Neural crest cell (in vitro differentiated cells): ENCODE measurements around the gene RNASE2. TPM values are rescaled to one million over a fixed set of nuclear protein-coding genes. Genes with fewer than 3 reads are reported as not detected.

Experiments
- DNase-seq: peaks from one replicate; pipeline ENCODE4 v3.0.0; 2021; ENCODE audit warnings: low read depth, mixed read lengths, low spot score
- H3K27ac Mint-ChIP-seq: one replicate; pipeline ENCODE4 v1.8.0; 2021; ENCODE audit warnings: mild to moderate bottlenecking, mixed read lengths; ENCODE audit not compliant: unreplicated experiment
- H3K27me3 Mint-ChIP-seq: 2 replicates; pipeline ENCODE4 v1.8.0; 2021; ENCODE audit warnings: low read depth, mild to moderate bottlenecking, mixed read lengths
- H3K36me3 Mint-ChIP-seq: 2 replicates; pipeline ENCODE4 v1.8.0; 2021; ENCODE audit warnings: low read depth, mild to moderate bottlenecking, mixed read lengths
- H3K4me1 Mint-ChIP-seq: 2 replicates; pipeline ENCODE4 v1.8.0; 2021; ENCODE audit warnings: mixed read lengths
- H3K4me3 Mint-ChIP-seq: one replicate; pipeline ENCODE4 v1.8.0; 2021; ENCODE audit warnings: mild to moderate bottlenecking, mixed read lengths
- H3K9me3 Mint-ChIP-seq: 2 replicates; pipeline ENCODE4 v1.8.0; 2021; ENCODE audit warnings: mixed read lengths
- total RNA-seq: library from RNA; stranded (reverse); gene quantifications from 2 replicates; pipeline ENCODE4 v1.2.1, GENCODE V29; 2021
- TF ChIP-seq, protein P1 (sequence below): fragments of 200-600 bp; sonication (generic); conservative IDR thresholded peaks from 2 replicates; pipeline ENCODE4 v1.5.0; 2021; ENCODE audit warnings: antibody characterized with exemption, mild to moderate bottlenecking

The RNASE2 gene
- total RNA-seq, 1 donor from 2014 or later = not detected

DNA sequence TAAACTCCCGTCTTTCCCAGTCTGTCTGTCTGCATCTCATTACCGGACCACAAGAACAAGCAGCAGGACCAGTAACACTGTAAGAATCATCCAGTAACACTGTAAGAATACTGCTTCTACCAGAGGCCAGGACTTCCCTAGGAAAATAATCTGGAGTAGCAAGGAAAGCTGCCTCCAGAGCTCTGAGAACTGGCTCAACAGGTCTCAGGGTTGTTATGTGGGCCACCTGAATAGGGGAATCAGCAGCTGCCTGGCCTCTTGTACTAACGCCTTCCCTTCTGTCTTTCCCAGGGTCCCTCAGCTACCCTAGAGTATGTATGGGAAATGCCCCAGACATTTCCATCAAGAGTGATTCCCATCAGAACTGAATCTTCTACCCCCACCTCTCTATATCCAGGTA lies 42.9 kb downstream of the RNASE2 start:
- DNase-seq = no peak

DNA sequence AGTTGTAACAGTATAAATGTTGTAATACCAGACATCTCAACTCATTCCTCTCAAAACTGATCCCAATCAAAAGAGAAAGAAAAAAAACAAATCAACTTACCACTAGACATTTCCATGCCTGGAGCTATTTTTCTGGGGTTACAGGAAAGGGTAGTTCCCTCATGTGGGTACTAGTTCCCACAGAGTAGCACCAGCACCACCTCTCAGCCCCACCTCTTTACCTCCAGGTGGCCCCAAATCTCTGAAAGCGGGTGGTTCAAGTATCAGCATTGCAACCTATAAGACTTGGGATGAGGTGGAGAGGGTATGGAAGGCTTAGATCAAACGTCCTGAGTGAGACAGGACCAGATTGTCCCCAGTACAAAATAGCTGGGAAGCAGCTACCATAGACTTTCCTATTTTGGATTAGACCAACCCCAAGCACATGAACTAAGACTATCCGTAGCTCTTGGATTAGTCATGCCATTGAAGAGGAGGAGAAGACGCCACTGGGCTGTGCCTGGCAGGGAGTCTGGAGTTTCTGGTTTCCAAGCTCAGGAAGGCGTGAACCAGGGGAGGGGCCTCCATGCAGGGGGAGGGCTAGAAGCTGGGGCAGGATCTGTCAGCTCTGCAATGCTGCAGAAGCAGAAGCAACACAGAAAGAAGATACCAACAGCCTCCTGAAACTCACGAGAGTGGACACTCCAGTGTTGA lies 43.5 kb downstream of the RNASE2 start, which contains the start of gene SLC39A2:
Gene SLC39A2 (plus strand): TSS at position 620 of the 693 bp plus-strand sequence. CDS start 154 bp downstream, outside the sequence.
- Mint-ChIP-seq H3K27ac (peak within 1 kb of the TSS; percentile 19), H3K9me3 (no peaks in the 10 kb centered on the region), H3K4me3 (no peak within 1 kb of the TSS), H3K36me3 (peaks cover 9% of the 10 kb centered on the region), H3K27me3 (no peaks in the 10 kb centered on the region), H3K4me1 (no peaks in the 10 kb centered on the region)
- no peak for DNase-seq
- TF ChIP-seq, protein P1, sequence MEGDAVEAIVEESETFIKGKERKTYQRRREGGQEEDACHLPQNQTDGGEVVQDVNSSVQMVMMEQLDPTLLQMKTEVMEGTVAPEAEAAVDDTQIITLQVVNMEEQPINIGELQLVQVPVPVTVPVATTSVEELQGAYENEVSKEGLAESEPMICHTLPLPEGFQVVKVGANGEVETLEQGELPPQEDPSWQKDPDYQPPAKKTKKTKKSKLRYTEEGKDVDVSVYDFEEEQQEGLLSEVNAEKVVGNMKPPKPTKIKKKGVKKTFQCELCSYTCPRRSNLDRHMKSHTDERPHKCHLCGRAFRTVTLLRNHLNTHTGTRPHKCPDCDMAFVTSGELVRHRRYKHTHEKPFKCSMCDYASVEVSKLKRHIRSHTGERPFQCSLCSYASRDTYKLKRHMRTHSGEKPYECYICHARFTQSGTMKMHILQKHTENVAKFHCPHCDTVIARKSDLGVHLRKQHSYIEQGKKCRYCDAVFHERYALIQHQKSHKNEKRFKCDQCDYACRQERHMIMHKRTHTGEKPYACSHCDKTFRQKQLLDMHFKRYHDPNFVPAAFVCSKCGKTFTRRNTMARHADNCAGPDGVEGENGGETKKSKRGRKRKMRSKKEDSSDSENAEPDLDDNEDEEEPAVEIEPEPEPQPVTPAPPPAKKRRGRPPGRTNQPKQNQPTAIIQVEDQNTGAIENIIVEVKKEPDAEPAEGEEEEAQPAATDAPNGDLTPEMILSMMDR = no peak

More for the DNA sequence above, 42.9 kb downstream of the RNASE2 start:
- H3K27ac Mint-ChIP-seq = no peak overlapping the region
- H3K9me3 Mint-ChIP-seq = no peaks in the 10 kb centered on the region
- no peaks in the 10 kb centered on the region for H3K27me3 Mint-ChIP-seq
- no peak overlapping the region for H3K4me3 Mint-ChIP-seq
- TF ChIP-seq, protein P1 = no peak
- H3K4me1 Mint-ChIP-seq = no peaks in the 10 kb centered on the region
- peaks cover 10% of the 10 kb centered on the region for H3K36me3 Mint-ChIP-seq

DNA sequence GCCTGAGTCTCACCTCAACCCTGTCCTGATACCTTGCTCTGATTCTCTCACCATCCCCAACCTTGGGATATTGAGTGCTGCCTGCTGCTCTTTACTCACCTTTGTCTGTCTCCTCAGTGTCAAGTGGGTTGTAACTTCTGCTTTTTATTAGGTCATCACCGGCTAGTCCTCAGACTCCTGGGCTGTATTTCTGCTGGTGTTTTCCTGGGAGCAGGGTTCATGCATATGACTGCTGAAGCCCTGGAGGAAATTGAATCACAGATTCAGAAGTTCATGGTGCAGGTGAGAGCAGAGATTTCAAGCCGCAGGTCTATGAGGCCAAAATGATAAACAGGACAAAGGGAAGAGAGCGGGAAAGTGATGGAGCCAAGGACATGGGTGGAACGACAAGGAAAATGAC lies 44.3 kb downstream of the RNASE2 start:
- H3K4me3 Mint-ChIP-seq = no peak overlapping the region
- peak overlapping the region; percentile 19 for H3K27ac Mint-ChIP-seq
- no peaks in the 10 kb centered on the region for H3K27me3 Mint-ChIP-seq

DNA sequence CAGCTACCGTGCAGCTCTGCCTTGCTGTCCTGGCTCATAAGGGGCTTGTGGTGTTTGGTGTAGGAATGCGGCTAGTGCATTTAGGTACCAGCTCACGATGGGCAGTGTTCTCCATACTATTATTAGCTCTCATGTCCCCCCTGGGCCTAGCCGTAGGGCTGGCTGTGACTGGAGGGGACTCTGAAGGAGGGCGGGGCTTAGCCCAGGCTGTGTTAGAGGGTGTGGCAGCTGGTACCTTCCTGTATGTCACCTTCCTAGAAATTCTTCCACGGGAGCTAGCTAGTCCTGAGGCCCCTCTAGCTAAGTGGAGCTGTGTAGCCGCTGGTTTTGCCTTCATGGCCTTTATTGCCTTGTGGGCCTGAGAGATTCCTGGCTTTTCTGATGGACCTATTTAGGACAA lies 45.9 kb downstream of the RNASE2 start:
- no peaks in the 10 kb centered on the region for H3K36me3 Mint-ChIP-seq
- H3K27ac Mint-ChIP-seq = no peak overlapping the region
- TF ChIP-seq, protein P1 = no peak
- no peak for DNase-seq
- H3K27me3 Mint-ChIP-seq = no peaks in the 10 kb centered on the region
- H3K9me3 Mint-ChIP-seq = no peaks in the 10 kb centered on the region
- no peak overlapping the region for H3K4me3 Mint-ChIP-seq
- H3K4me1 Mint-ChIP-seq = peaks cover 4% of the 10 kb centered on the region

More for the DNA sequence above, 44.3 kb downstream of the RNASE2 start:
- TF ChIP-seq, protein P1 = no peak
- Mint-ChIP-seq H3K36me3 (peaks cover 4% of the 10 kb centered on the region), H3K9me3 (no peaks in the 10 kb centered on the region), H3K4me1 (peaks cover 4% of the 10 kb centered on the region)
- no peak for DNase-seq

DNA sequence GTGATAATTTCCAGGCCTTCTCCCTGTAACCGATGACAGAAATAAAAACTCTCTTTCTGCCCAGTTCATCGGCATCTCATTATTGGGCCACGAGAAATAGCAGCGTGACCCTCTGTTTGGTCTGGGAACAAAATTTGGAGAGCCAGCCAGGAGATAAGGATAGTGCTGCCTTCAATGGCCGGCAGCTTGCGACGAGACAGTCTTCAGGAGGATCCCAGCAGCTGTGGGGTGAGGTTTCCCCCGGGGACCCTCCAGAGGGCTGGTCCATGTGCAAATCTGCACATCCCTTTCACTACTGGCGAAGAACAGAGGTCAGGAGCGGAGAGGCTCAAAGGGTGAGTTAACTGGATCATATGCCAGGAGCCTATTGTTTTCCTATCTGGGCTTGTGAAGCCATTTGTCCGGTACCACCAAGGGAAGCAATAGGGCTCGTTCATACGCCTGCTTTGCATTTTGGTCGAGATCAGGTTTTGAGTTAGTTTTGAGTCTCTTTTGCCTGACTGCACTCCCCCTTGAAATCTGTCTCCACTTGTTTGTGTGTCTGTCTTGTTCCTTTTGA lies 48.6 kb downstream of the RNASE2 start:
- H3K27ac Mint-ChIP-seq = peak overlapping the region; percentile 72
- TF ChIP-seq, protein P1 = no peak
- H3K9me3 Mint-ChIP-seq = no peaks in the 10 kb centered on the region
- H3K27me3 Mint-ChIP-seq = no peaks in the 10 kb centered on the region
- peaks cover 4% of the 10 kb centered on the region for H3K4me1 Mint-ChIP-seq
- H3K4me3 Mint-ChIP-seq = no peak overlapping the region
- no peaks in the 10 kb centered on the region for H3K36me3 Mint-ChIP-seq
- DNase-seq = no peak

Other genes with a start within 250 kb of the RNASE2 start
- gene EDDM3A, start 209.6 kb upstream of the RNASE2 start, total RNA-seq = not detected in 2 replicates
- gene EDDM3B, start 187.1 kb upstream of the RNASE2 start, total RNA-seq = not detected in 2 replicates
- gene RNASE6, start 174.2 kb upstream of the RNASE2 start, total RNA-seq = 0.23 TPM in 1 of 2 replicates, not detected in the other
- 6.4 and 9.7 TPM in 2 replicates for gene RNASE1, start 152.6 kb upstream of the RNASE2 start, total RNA-seq
- not detected in 2 replicates for gene RNASE3, start 64.1 kb upstream of the RNASE2 start, total RNA-seq
- 86.5 and 88.8 TPM in 2 replicates for gene METTL17, start 34.5 kb downstream of the RNASE2 start, total RNA-seq
- 0.36 and 0.37 TPM in 2 replicates for gene SLC39A2, start 43.8 kb downstream of the RNASE2 start, total RNA-seq
- 13.7 and 17.4 TPM in 2 replicates for gene NDRG2, start 69.6 kb downstream of the RNASE2 start, total RNA-seq
- not detected in 2 replicates for gene TPPP2, start 74.7 kb downstream of the RNASE2 start, total RNA-seq
- gene RNASE13, start 79.3 kb downstream of the RNASE2 start, total RNA-seq = not detected in 2 replicates
- not detected in 2 replicates for gene RNASE7, start 86.9 kb downstream of the RNASE2 start, total RNA-seq
- not detected in 2 replicates for gene RNASE8, start 102.3 kb downstream of the RNASE2 start, total RNA-seq
- gene ARHGEF40, start 114.8 kb downstream of the RNASE2 start, total RNA-seq = 72.7 and 73.8 TPM in 2 replicates
- gene ZNF219, start 143.2 kb downstream of the RNASE2 start, total RNA-seq = 141 and 143 TPM in 2 replicates
- 1.6 TPM in 2 replicates for gene TMEM253, start 145.6 kb downstream of the RNASE2 start, total RNA-seq
- gene OR5AU1, start 200.6 kb downstream of the RNASE2 start, total RNA-seq = not detected in 2 replicates